Subcutaneous adipose tissue (tissue), 4 donors: ENCODE results near the gene IFI30. TPM values are rescaled to one million over a fixed set of nuclear protein-coding genes. Genes with fewer than 3 reads are reported as not detected.

ENCODE experiments used
- total RNA-seq, 4 donors: library from RNA; depleted of rRNA; stranded (reverse); fragments of >200 nt; gene quantifications; one replicate each; pipeline ENCODE4 v1.1.0, GENCODE V29; 2016
- TF ChIP-seq, protein P1 (sequence below): fragments of 450-650 bp; IDR thresholded peaks from one replicate; pipeline ENCODE4 v1.5.1; 2016; ENCODE audit warnings: low read depth, mild to moderate bottlenecking, control low read depth, antibody characterized with exemption, moderate library complexity

The IFI30 gene
- total RNA-seq, 4 donors from 2014 or later: 47.8 to 934 (median 110) TPM

DNA sequence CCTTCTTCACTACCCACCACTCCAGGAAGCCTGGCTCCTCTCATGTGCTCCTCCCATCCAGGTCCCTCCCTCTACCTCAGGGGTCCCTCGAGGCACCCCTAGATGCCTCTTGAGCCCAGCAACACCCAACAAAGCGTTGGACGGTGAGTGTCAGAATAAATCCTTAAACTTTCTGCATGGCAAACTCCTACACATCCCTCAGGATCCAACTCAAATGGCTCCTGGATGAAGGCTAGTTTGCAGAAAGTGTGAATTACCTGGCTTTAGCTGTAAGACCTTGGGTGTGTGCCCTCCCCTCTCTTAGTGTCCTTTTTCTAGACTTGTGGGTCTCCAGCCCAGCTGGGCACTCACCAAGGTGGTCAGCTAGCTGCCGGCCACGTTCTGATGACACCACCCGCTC is 24.8 kb downstream of the IFI30 start:
- TF ChIP-seq, protein P1, sequence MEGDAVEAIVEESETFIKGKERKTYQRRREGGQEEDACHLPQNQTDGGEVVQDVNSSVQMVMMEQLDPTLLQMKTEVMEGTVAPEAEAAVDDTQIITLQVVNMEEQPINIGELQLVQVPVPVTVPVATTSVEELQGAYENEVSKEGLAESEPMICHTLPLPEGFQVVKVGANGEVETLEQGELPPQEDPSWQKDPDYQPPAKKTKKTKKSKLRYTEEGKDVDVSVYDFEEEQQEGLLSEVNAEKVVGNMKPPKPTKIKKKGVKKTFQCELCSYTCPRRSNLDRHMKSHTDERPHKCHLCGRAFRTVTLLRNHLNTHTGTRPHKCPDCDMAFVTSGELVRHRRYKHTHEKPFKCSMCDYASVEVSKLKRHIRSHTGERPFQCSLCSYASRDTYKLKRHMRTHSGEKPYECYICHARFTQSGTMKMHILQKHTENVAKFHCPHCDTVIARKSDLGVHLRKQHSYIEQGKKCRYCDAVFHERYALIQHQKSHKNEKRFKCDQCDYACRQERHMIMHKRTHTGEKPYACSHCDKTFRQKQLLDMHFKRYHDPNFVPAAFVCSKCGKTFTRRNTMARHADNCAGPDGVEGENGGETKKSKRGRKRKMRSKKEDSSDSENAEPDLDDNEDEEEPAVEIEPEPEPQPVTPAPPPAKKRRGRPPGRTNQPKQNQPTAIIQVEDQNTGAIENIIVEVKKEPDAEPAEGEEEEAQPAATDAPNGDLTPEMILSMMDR: no peak

DNA sequence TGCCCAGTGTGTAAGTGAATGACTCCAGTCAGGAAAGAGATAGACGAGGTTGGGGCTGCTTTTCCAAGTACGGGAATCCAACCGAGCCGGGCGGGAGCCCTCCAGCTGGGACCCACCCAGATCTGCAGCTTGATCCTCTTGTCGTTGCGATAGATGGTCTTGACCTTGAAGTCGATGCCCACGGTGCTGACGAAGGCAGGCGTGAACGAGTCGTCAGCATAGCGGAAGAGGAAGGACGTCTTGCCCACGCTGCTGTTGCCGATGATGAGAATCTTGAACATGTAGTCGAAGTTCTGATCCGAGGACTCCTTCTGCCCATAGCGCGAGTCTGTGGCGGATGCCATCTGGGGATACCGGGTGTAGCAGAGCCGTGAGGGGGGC is 28.8 kb downstream of the IFI30 start:
- TF ChIP-seq, protein P1: no peak

DNA sequence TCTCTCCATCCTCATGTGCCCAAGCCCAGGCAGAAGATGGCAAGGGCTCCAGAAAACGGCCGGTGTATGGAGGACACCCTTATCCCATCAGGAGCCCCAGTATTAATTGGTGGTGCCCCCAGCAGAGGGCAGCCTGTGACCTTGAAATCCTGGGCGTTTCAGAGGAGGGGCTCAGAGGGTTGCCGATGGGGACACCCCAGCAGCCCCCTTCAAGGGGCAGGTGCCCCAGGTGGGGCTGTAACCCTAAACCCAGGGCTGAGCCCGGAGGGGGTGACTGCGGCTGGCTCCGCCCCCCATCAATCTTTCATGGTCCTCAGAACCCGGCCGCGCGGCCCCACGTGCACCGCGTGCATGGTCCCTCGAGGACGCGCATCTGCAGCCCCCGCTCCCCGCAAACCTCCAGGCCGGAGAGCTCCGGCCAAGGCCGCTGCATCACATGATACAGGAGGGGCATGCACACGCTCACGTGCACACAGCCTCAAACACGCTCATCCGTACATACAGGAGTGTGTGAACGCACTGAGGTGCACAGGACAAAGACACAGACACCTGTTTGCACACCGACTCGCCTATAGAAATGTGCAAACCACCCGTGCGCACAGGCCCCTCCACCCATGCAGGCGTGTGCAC is 29.3 kb downstream of the IFI30 start:
- TF ChIP-seq, protein P1: no peak

DNA sequence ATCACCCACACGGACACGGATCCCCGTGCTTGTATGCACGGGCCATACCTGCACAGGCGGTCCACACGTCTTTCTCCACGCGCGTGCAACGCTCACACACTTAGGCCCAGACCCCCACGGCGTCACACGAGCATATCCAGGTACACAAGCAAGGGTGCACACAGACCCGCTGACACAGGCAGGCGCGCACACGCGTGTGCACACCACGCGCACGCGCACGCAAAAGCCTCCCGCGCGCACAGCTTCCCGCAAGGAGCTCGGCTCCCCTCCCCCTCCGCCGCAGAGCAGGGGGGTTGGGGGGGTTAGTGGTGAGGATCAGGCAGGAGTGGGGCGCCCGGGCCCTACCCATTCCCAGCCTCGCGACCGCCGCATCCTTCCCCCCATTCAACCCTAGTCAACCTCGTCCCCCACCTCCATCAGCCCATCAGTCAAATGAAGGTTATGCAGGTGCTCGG is 29.8 kb downstream of the IFI30 start:
- TF ChIP-seq, protein P1: no peak

DNA sequence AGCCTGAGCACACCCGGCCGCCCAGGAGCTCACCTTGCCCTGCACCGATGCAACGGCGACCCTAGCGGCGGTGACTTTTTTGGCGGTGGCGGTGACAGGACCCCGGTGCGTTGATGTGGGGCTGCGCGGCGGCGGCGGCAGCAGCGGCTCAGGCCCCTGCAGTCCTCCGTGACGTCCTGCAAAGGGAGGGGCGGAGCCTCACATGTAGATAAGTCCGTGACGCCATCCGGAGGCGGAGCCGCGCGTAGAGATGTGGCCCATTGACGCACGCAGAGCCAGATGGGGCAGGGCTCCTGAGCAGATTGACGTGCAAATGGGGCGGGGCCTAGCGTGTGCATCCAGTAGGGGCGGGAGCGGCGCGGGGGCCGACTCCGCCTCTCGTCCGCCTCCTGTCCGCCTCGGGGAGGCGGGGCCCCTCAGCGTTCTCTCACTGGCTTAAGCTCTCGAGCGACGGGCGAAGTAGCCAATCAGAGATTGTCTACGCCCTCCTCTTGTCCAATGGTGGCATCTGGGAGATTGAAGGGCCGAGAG is 30.3 kb downstream of the IFI30 start, which contains the start of gene RAB3A:
Gene RAB3A (minus strand): TSS at position 180 of the 531 bp plus-strand sequence. CDS start 1,302 bp downstream, outside the sequence.
- TF ChIP-seq, protein P1: no peak

DNA sequence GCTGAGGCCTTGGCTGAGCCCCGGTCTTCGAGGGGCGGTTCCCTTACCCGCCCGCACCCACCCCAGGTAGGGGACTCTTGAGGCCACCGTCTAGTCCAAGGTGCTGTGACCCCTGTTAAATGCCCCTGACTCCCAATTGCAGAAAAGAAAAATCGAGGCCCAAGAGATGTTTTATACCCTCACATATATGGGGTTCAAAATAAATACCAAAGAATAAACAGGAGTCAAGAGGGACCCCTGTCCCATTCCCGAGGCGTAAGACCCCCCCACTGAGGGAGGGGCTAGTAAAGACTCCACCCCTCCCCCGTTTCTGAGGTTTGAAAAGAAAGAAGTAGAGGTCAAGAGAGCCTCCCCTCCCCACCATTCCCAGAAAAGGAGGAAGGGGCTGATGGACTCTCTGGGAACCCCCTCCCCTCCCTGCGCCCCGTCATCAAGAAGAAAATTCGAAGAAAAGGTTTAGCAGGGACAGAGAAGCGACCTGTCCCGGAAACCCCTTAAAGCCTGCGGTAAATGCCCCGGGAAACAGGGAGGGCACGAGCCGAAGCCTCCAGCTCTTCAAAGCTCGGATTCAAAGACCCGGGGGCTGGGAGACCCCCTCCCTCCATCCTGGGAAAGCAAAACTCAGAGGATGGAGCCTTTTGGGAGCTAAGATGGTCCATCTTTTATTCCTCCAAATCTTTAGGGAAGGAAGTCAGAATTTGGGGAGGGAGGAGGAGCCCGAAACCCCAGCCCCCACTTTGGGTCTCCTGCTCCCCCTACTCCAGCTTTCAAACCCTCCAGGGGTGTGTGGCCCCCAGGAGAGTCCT is 31.0 kb downstream of the IFI30 start:
- TF ChIP-seq, protein P1: no peak
